PC-9 (cell line): ENCODE results near the gene CPSF4L. TPM values are rescaled to one million over a fixed set of nuclear protein-coding genes. Genes with fewer than 3 reads are reported as not detected.
A peak's percentile ranks its signal among the peaks of the same experiment; 100 is the strongest.

Experiments used
- BruUV-seq: library from RNA; stranded (reverse); fragments of 400-500 nt; replicated peaks from 2 replicates; lab custom pipeline; 2021; lab: Mats Ljungman, UMichigan
- CTCF ChIA-PET: fragments of 300-600 bp; sonication (Branson Sonifier 250); formaldehyde crosslinking; loops from one replicate; lab custom pipeline; 2022; ENCODE audit warnings: antibody characterized with exemption; lab: Charles Lee
- POLR2A ChIA-PET: fragments of 300-600 bp; sonication (Branson Sonifier 250); formaldehyde crosslinking; loops from one replicate; lab custom pipeline; 2022; ENCODE audit warnings: antibody characterized with exemption; ENCODE audit not compliant: unreplicated experiment; lab: Charles Lee
- DNase-seq, 2 experiments: peaks; one replicate each; pipeline versions ENCODE4 v3.0.0 to v3.0.0-alpha.2; 2015 to 2022; ENCODE audit warnings: mixed read lengths in 1 of 2
- H2AFZ ChIP-seq: fragments of 200-600 bp; sonication (generic); 2 replicates; pipeline ENCODE4 v1.8.1; 2017; ENCODE audit warnings: antibody characterized with exemption
- H3F3A ChIP-seq: fragments of 200-600 bp; sonication (generic); 2 replicates; pipeline ENCODE4 v1.8.1; 2017; ENCODE audit warnings: antibody characterized with exemption, mild to moderate bottlenecking, low read depth; ENCODE audit not compliant: insufficient read depth
- H3K27ac ChIP-seq: fragments of 200-600 bp; sonication (generic); 2 replicates; pipeline ENCODE4 v1.6.1; 2016; ENCODE audit warnings: mixed run types
- H3K27me3 ChIP-seq: fragments of 200-600 bp; sonication (generic); 2 replicates; pipeline ENCODE4 v1.6.1; 2016; ENCODE audit warnings: low read depth, mixed run types; ENCODE audit not compliant: insufficient read depth
- H3K36me3 ChIP-seq: fragments of 200-600 bp; sonication (generic); 2 replicates; pipeline ENCODE4 v1.6.1; 2016; ENCODE audit warnings: low read depth, mixed run types
- H3K4me1 ChIP-seq: fragments of 200-600 bp; sonication (generic); replicated peaks from 2 replicates; pipeline ENCODE4 v1.6.1; 2016; ENCODE audit warnings: mixed run types; ENCODE audit not compliant: insufficient read depth
- H3K4me2 ChIP-seq: fragments of 200-600 bp; sonication (generic); 2 replicates; pipeline ENCODE4 v1.6.1; 2017; ENCODE audit warnings: mixed run types
- H3K4me3 ChIP-seq: fragments of 200-600 bp; sonication (generic); 2 replicates; pipeline ENCODE4 v1.6.1; 2016; ENCODE audit warnings: mixed run types
- H3K79me2 ChIP-seq: fragments of 200-600 bp; sonication (generic); 2 replicates; pipeline ENCODE4 v1.6.1; 2017; ENCODE audit warnings: low read depth, mixed run types
- H3K9me2 ChIP-seq: fragments of 200-600 bp; sonication (generic); 2 replicates; pipeline ENCODE4 v1.8.1; 2017; ENCODE audit warnings: mild to moderate bottlenecking; ENCODE audit not compliant: insufficient read depth
- H3K9me3 ChIP-seq: fragments of 200-600 bp; sonication (generic); 2 replicates; pipeline ENCODE4 v1.8.1; 2016; ENCODE audit warnings: low read depth; ENCODE audit not compliant: insufficient read depth
- H4K20me1 ChIP-seq: fragments of 200-600 bp; sonication (generic); 2 replicates; pipeline ENCODE4 v1.8.1; 2017; ENCODE audit not compliant: insufficient read depth
- CTCF ChIP-seq: fragments of 200-600 bp; sonication (generic); conservative IDR thresholded peaks from 2 replicates; pipeline ENCODE4 v1.6.1; 2017; ENCODE audit warnings: mixed run types, antibody characterized with exemption, mild to moderate bottlenecking, moderate library complexity
- EZH2 ChIP-seq: fragments of 200-600 bp; sonication (generic); IDR thresholded peaks from 2 replicates; pipeline ENCODE4 v1.8.0; 2017; ENCODE audit warnings: antibody characterized with exemption, low read depth
- intact Hi-C: fragments of 100-400 bp; cut with micrococcal nuclease; formaldehyde crosslinking; loops from one replicate; pipeline ENCODE4 v1.10.0; 2022; ENCODE audit not compliant: unreplicated experiment
- total RNA-seq: library from RNA; stranded (reverse); gene quantifications from 2 replicates; pipeline ENCODE4 v1.2.3, GENCODE V29; 2021

The CPSF4L gene
- total RNA-seq, 1 experiment from 2014 or later = 0.52 TPM

GRCh38 chr17:73288534-73289302 is 27.0 kb upstream of the CPSF4L start:
- BruUV-seq = no TSS peak
- peak overlapping the region; percentile 99 for H3K27ac ChIP-seq
- no peak overlapping the region; the same call in 1 of the 2 replicates for H3K4me3 ChIP-seq
- ChIA-PET CTCF (no interaction called here), POLR2A (interaction anchor here (0.6 kb wide), 2 partner anchors 8 to 20 kb away, joined by 3 read pairs; no protein-coding TSS in a partner anchor)
- H3F3A ChIP-seq = peaks cover 53% of the 10 kb centered on the region
- peak; percentile 76 for DNase-seq
- peaks cover 25% of the 10 kb centered on the region; the same call in 1 of the 2 replicates for H3K36me3 ChIP-seq
- no peaks in the 10 kb centered on the region for H3K9me3 ChIP-seq
- no peaks in the 10 kb centered on the region for H3K9me2 ChIP-seq
- no peak for TF ChIP-seq EZH2
- TF ChIP-seq CTCF = no peak
- peaks cover 43% of the 10 kb centered on the region for H4K20me1 ChIP-seq
- H3K79me2 ChIP-seq = peaks cover 89% of the 10 kb centered on the region
- no peaks in the 10 kb centered on the region for H3K27me3 ChIP-seq
- intact Hi-C loops = no loop called here
- H3K4me1 ChIP-seq = peaks cover 69% of the 10 kb centered on the region
- H3K4me2 ChIP-seq = peak overlapping the region; percentile 89
- H2AFZ ChIP-seq = no peak overlapping the region

- Histone ChIP-seq H3K79me2 (peaks cover 87% of the 10 kb centered on the region), H3K4me3 (no peak overlapping the region), H3K4me1 (peaks cover 53% of the 10 kb centered on the region), H3K36me3 (peaks cover 25% of the 10 kb centered on the region; the same call in 1 of the 2 replicates), H2AFZ (no peak overlapping the region), H3K27ac (no peak overlapping the region), H3K9me2 (no peaks in the 10 kb centered on the region), H3K27me3 (no peaks in the 10 kb centered on the region), H4K20me1 (peaks cover 48% of the 10 kb centered on the region), H3K4me2 (no peak overlapping the region), H3K9me3 (no peaks in the 10 kb centered on the region), H3F3A (peaks cover 38% of the 10 kb centered on the region)
- no peak for TF ChIP-seq EZH2
- TF ChIP-seq CTCF = no peak
- ChIA-PET CTCF (no interaction called here), POLR2A (no interaction called here)
- intact Hi-C loops = no loop called here
- DNase-seq = no peak
- no TSS peak for BruUV-seq
Measured at GRCh38 chr17:73286863-73287296, 25.2 kb upstream of the CPSF4L start.

- H3F3A ChIP-seq = peaks cover 33% of the 10 kb centered on the region
- no peaks in the 10 kb centered on the region for H3K27me3 ChIP-seq
- no peak overlapping the region for H3K27ac ChIP-seq
- POLR2A ChIA-PET = no interaction called here
- DNase-seq = no peak
- H3K9me2 ChIP-seq = no peaks in the 10 kb centered on the region
- no TSS peak for BruUV-seq
- peaks cover 46% of the 10 kb centered on the region for H3K4me1 ChIP-seq
- peaks cover 25% of the 10 kb centered on the region; the same call in 1 of the 2 replicates for H3K36me3 ChIP-seq
- peaks cover 82% of the 10 kb centered on the region for H3K79me2 ChIP-seq
- H2AFZ ChIP-seq = no peak overlapping the region
- CTCF ChIA-PET = no interaction called here
- H4K20me1 ChIP-seq = peaks cover 48% of the 10 kb centered on the region
- intact Hi-C loops = no loop called here
- H3K4me2 ChIP-seq = no peak overlapping the region
- TF ChIP-seq CTCF = no peak
- TF ChIP-seq EZH2 = no peak
- no peaks in the 10 kb centered on the region for H3K9me3 ChIP-seq
- no peak overlapping the region for H3K4me3 ChIP-seq
Measured at GRCh38 chr17:73285916-73286862, 24.5 kb upstream of the CPSF4L start.
